Esophagus (tissue), 2 donors: ENCODE results near the gene MCF2L2. TPM values are rescaled to one million over a fixed set of nuclear protein-coding genes. Genes with fewer than 3 reads are reported as not detected.
"Not testable (repeated sequence)": the region's sequence is repeated elsewhere in the genome, so short reads cannot be mapped to it uniquely, and the experiment has no call there.

ENCODE experiments used
- H3K27ac ChIP-seq, 2 donors: one replicate each; pipeline ENCODE4 v1.5.1; 2013; ENCODE audit warnings: low read depth in 2 of 2, mild to moderate bottlenecking in 2 of 2, inconsistent platforms in 1 of 2, low read length in 1 of 2, moderate library complexity in 1 of 2
- H3K27me3 ChIP-seq, 2 donors: one replicate each; pipeline ENCODE4 v1.6.1; 2013; ENCODE audit warnings: low read length in 2 of 2, control low read depth in 1 of 2, mild to moderate bottlenecking in 1 of 2; ENCODE audit not compliant: insufficient read depth in 2 of 2, control insufficient read depth in 1 of 2
- H3K36me3 ChIP-seq, 2 donors: one replicate each; pipeline ENCODE4 v1.6.1; 2013; ENCODE audit warnings: low read length in 1 of 2; ENCODE audit not compliant: control insufficient read depth in 2 of 2, insufficient read depth in 2 of 2
- H3K4me1 ChIP-seq, 2 donors: one replicate each; pipeline ENCODE4 v1.6.1; 2013; ENCODE audit warnings: low read length in 1 of 2; ENCODE audit not compliant: control insufficient read depth in 2 of 2, insufficient read depth in 2 of 2
- H3K4me3 ChIP-seq, 2 donors: one replicate each; pipeline ENCODE4 v1.5.1; 2013; ENCODE audit warnings: low read length in 2 of 2, mild to moderate bottlenecking in 2 of 2, low read depth in 1 of 2, moderate library complexity in 1 of 2
- H3K9me3 ChIP-seq, 2 donors: one replicate each; pipeline ENCODE4 v1.6.1; 2013; ENCODE audit warnings: mild to moderate bottlenecking in 2 of 2, low read depth in 1 of 2, low read length in 1 of 2, moderate library complexity in 1 of 2; ENCODE audit not compliant: control insufficient read depth in 2 of 2, insufficient read depth in 1 of 2
- WGBS, 2 donors: extraction: QIAGEN DNeasy Blood & Tissue Kit; methylation state at CpG; one replicate each; pipeline ENCODE4 v1.1.7; 2013; 5-methylcytosine and 5-hydroxymethylcytosine counted together
- polyA plus RNA-seq, 2 donors: library from polyadenylated mRNA; stranded (reverse); fragments of 200-250 nt; gene quantifications; one replicate each; pipeline ENCODE4 v1.2.3, GENCODE V29; 2013
- donor health status: healthy with polysubstance abuse.
- donor health status: Bipolar disorder and iron deficiency.

The MCF2L2 gene
- under 1 TPM; 0.21 to 0.26 TPM for polyA plus RNA-seq

GRCh38 chr3:183428447-183429211, at the start of gene MCF2L2:
MCF2L2 (minus strand) TSS chr3:183428619; CDS start chr3:183427977, 642 bp downstream.
- no peak within 1 kb of the TSS for H3K27ac ChIP-seq

GRCh38 chr3:183477801-183478456, 49.5 kb upstream of the MCF2L2 start:
- Histone ChIP-seq H3K27me3 (no peaks in the 10 kb centered on the region), H3K4me3 (no peak overlapping the region), H3K4me1 (peaks cover 0 to 6% of the 10 kb centered on the region in 2 donors), H3K27ac (no peak overlapping the region), H3K9me3 (no peaks in the 10 kb centered on the region), H3K36me3 (no peaks in the 10 kb centered on the region)
- 61 to 75% methylated on average over 8 of the region's 8 CpGs for WGBS, 2 donors

More at GRCh38 chr3:183428447-183429211, at the start of gene MCF2L2:
- Histone ChIP-seq H3K36me3 (no peaks in the 10 kb centered on the region), H3K4me1 (peaks cover 3 to 6% of the 10 kb centered on the region in 2 donors), H3K4me3 (peak within 1 kb of the TSS; percentile 55 to 67), H3K27me3 (no peaks in the 10 kb centered on the region), H3K9me3 (no peaks in the 10 kb centered on the region)
- 1% methylated on average over 55 to 68 of the region's 68 CpGs for WGBS, 2 donors

GRCh38 chr3:183475764-183476162, 47.3 kb upstream of the MCF2L2 start:
- not testable (repeated sequence) for H3K36me3 ChIP-seq, H3K4me3 ChIP-seq, H3K4me1 ChIP-seq, H3K27ac ChIP-seq, H3K27me3 ChIP-seq, H3K9me3 ChIP-seq
- WGBS, 2 donors = 96 to 98% methylated on average over 1 of the region's 1 CpG

GRCh38 chr3:183475016-183475763, 46.8 kb upstream of the MCF2L2 start:
- peaks cover 0 to 6% of the 10 kb centered on the region in 2 donors for H3K4me1 ChIP-seq
- no peaks in the 10 kb centered on the region for H3K36me3 ChIP-seq
- 58 to 59% methylated on average over 3 of the region's 3 CpGs for WGBS, 2 donors
- H3K9me3 ChIP-seq = no peaks in the 10 kb centered on the region
- H3K4me3 ChIP-seq = no peak overlapping the region
- H3K27me3 ChIP-seq = no peaks in the 10 kb centered on the region
- H3K27ac ChIP-seq = no peak overlapping the region

- Histone ChIP-seq H3K9me3 (no peaks in the 10 kb centered on the region), H3K27ac (no peak overlapping the region), H3K36me3 (no peaks in the 10 kb centered on the region), H3K4me3 (no peak overlapping the region), H3K4me1 (no peaks in the 10 kb centered on the region), H3K27me3 (no peaks in the 10 kb centered on the region)
- 94 to 96% methylated on average over 2 of the region's 2 CpGs for WGBS, 2 donors
Measured at GRCh38 chr3:183473969-183474368, 45.5 kb upstream of the MCF2L2 start.

GRCh38 chr3:183472155-183472554, 43.7 kb upstream of the MCF2L2 start:
- 69 to 74% methylated on average over 6 of the region's 6 CpGs for WGBS, 2 donors
- Histone ChIP-seq H3K4me3 (no peak overlapping the region), H3K27ac (no peak overlapping the region), H3K27me3 (no peaks in the 10 kb centered on the region), H3K4me1 (no peaks in the 10 kb centered on the region), H3K9me3 (no peaks in the 10 kb centered on the region), H3K36me3 (no peaks in the 10 kb centered on the region)

GRCh38 chr3:183468424-183468823, 40.0 kb upstream of the MCF2L2 start:
- H3K9me3 ChIP-seq = no peaks in the 10 kb centered on the region
- 79 to 80% methylated on average over 1 of the region's 1 CpG for WGBS, 2 donors
- no peaks in the 10 kb centered on the region for H3K36me3 ChIP-seq
- no peak overlapping the region for H3K27ac ChIP-seq
- H3K4me3 ChIP-seq = no peak overlapping the region
- no peaks in the 10 kb centered on the region for H3K4me1 ChIP-seq
- H3K27me3 ChIP-seq = no peaks in the 10 kb centered on the region

GRCh38 chr3:183466575-183466974, 38.2 kb upstream of the MCF2L2 start:
- no peaks in the 10 kb centered on the region for H3K4me1 ChIP-seq
- no peak overlapping the region for H3K4me3 ChIP-seq
- H3K27ac ChIP-seq = no peak overlapping the region
- H3K9me3 ChIP-seq = no peaks in the 10 kb centered on the region
- 73 to 84% methylated on average over 3 of the region's 3 CpGs for WGBS, 2 donors
- H3K27me3 ChIP-seq = no peaks in the 10 kb centered on the region
- H3K36me3 ChIP-seq = no peaks in the 10 kb centered on the region

GRCh38 chr3:183465710-183466109, 37.3 kb upstream of the MCF2L2 start:
- not testable (repeated sequence) for H3K4me1 ChIP-seq, H3K36me3 ChIP-seq, H3K9me3 ChIP-seq, H3K27ac ChIP-seq, H3K27me3 ChIP-seq, H3K4me3 ChIP-seq
- WGBS, 2 donors = 79 to 81% methylated on average over 13 of the region's 13 CpGs
